Endothelial cell (in vitro differentiated cells): ENCODE measurements around the gene LGR4. TPM values are rescaled to one million over a fixed set of nuclear protein-coding genes. Genes with fewer than 3 reads are reported as not detected.

Source experiments
- DNase-seq: peaks from one replicate; pipeline ENCODE4 v3.0.0; 2021; ENCODE audit warnings: low spot score
- H3K27ac Mint-ChIP-seq: one replicate; pipeline ENCODE4 v1.8.0; 2021; ENCODE audit warnings: mixed read lengths, inconsistent platforms; ENCODE audit not compliant: unreplicated experiment
- H3K27me3 Mint-ChIP-seq: one replicate; pipeline ENCODE4 v1.8.0; 2021; ENCODE audit warnings: mild to moderate bottlenecking, moderate library complexity, mixed read lengths, inconsistent platforms; ENCODE audit not compliant: unreplicated experiment
- H3K36me3 Mint-ChIP-seq: one replicate; pipeline ENCODE4 v1.8.0; 2021; ENCODE audit warnings: mild to moderate bottlenecking, low read depth, mixed read lengths, inconsistent platforms; ENCODE audit not compliant: unreplicated experiment
- H3K4me1 Mint-ChIP-seq: one replicate; pipeline ENCODE4 v1.8.0; 2021; ENCODE audit warnings: mild to moderate bottlenecking, mixed read lengths, inconsistent platforms; ENCODE audit not compliant: unreplicated experiment
- H3K4me3 Mint-ChIP-seq: one replicate; pipeline ENCODE4 v1.8.0; 2021; ENCODE audit warnings: mild to moderate bottlenecking, mixed read lengths, inconsistent platforms; ENCODE audit not compliant: unreplicated experiment
- H3K9me3 Mint-ChIP-seq: one replicate; pipeline ENCODE4 v1.8.0; 2021; ENCODE audit warnings: mixed read lengths, inconsistent platforms; ENCODE audit not compliant: unreplicated experiment
- CTCF ChIP-seq: fragments of 200-600 bp; sonication (generic); IDR thresholded peaks from one replicate; pipeline ENCODE4 v1.5.0; 2021; ENCODE audit warnings: antibody characterized with exemption; ENCODE audit not compliant: unreplicated experiment
- total RNA-seq: library from RNA; stranded (reverse); fragmentation: NEBNext Ultra II Directional; extraction: Animal tissue kit (Norgen Biotek cat#: 25700); gene quantifications from one replicate; pipeline ENCODE4 v1.2.1, GENCODE V29; 2021; ENCODE audit not compliant: unreplicated experiment

LGR4 gene
- total RNA-seq, 1 donor from 2014 or later = 10.8 TPM

GRCh38 chr11:27395556-27396258, 76.9 kb downstream of the LGR4 start:
- TF ChIP-seq CTCF = no peak
- no peak for DNase-seq

GRCh38 chr11:27394781-27395228, 77.8 kb downstream of the LGR4 start:
- peaks cover 2% of the 10 kb centered on the region for H3K27me3 Mint-ChIP-seq
- no peak for DNase-seq
- H3K4me3 Mint-ChIP-seq = no peak overlapping the region
- no peaks in the 10 kb centered on the region for H3K9me3 Mint-ChIP-seq
- H3K27ac Mint-ChIP-seq = no peak overlapping the region
- H3K36me3 Mint-ChIP-seq = no peaks in the 10 kb centered on the region
- TF ChIP-seq CTCF = no peak
- peaks cover 14% of the 10 kb centered on the region for H3K4me1 Mint-ChIP-seq

More at GRCh38 chr11:27395556-27396258, 76.9 kb downstream of the LGR4 start:
- Mint-ChIP-seq H3K27ac (no peak overlapping the region), H3K4me1 (peaks cover 14% of the 10 kb centered on the region), H3K9me3 (no peaks in the 10 kb centered on the region), H3K4me3 (no peak overlapping the region), H3K27me3 (peaks cover 2% of the 10 kb centered on the region), H3K36me3 (no peaks in the 10 kb centered on the region)

- Mint-ChIP-seq H3K4me3 (no peak overlapping the region), H3K9me3 (no peaks in the 10 kb centered on the region), H3K36me3 (no peaks in the 10 kb centered on the region), H3K4me1 (peaks cover 18% of the 10 kb centered on the region), H3K27me3 (peaks cover 1% of the 10 kb centered on the region), H3K27ac (no peak overlapping the region)
- no peak for DNase-seq
- no peak for TF ChIP-seq CTCF
Observed at GRCh38 chr11:27392278-27393114, 80.1 kb downstream of the LGR4 start.

GRCh38 chr11:27391331-27392015, 81.1 kb downstream of the LGR4 start:
- TF ChIP-seq CTCF = no peak
- Mint-ChIP-seq H3K27ac (no peak overlapping the region), H3K4me1 (peaks cover 14% of the 10 kb centered on the region), H3K27me3 (peaks cover 1% of the 10 kb centered on the region), H3K36me3 (no peaks in the 10 kb centered on the region), H3K9me3 (no peaks in the 10 kb centered on the region), H3K4me3 (no peak overlapping the region)
- no peak for DNase-seq
